Measurements from ENCODE around the gene CDH13.

CDH13 gene

GRCh38 chr16:82864332-82865040 lies 237.7 kb downstream of the CDH13 start:
- TF ChIP-seq CTCF (IDR thresholded peaks at IDR 0.05; ENCODE audit: low read length, missing control alignments), result no peak
- no peak overlapping the region for H3K4me3 ChIP-seq (replicated peaks; ENCODE audit: low read depth, low read length)
- no peak for DNase-seq (ENCODE audit: low read depth)

- H3K4me3 ChIP-seq (replicated peaks; ENCODE audit: low read depth, low read length), result no peak overlapping the region
- DNase-seq (ENCODE audit: low read depth), result no peak
- TF ChIP-seq CTCF (IDR thresholded peaks at IDR 0.05; ENCODE audit: low read length, missing control alignments), result no peak
Measured at GRCh38 chr16:82865412-82865811, 238.6 kb downstream of the CDH13 start.

GRCh38 chr16:82867485-82867884 lies 240.7 kb downstream of the CDH13 start:
- no peak for TF ChIP-seq CTCF (IDR thresholded peaks at IDR 0.05; ENCODE audit: low read length, missing control alignments)
- DNase-seq (ENCODE audit: low read depth), result peak; percentile 7

GRCh38 chr16:82874271-82874670 lies 247.5 kb downstream of the CDH13 start:
- no peak for TF ChIP-seq CTCF (IDR thresholded peaks at IDR 0.05; ENCODE audit: low read length, missing control alignments)
- DNase-seq (ENCODE audit: low read depth), result peak; percentile 8
- no peak overlapping the region for H3K4me3 ChIP-seq (replicated peaks; ENCODE audit: low read depth, low read length)

More at GRCh38 chr16:82867485-82867884, 240.7 kb downstream of the CDH13 start:
- no peak overlapping the region for H3K4me3 ChIP-seq (replicated peaks; ENCODE audit: low read depth, low read length)

- H3K4me3 ChIP-seq (replicated peaks; ENCODE audit: low read depth, low read length), result no peak overlapping the region
- no peak for TF ChIP-seq CTCF (IDR thresholded peaks at IDR 0.05; ENCODE audit: low read length, missing control alignments)
- DNase-seq (ENCODE audit: low read depth), result no peak
Measured at GRCh38 chr16:82874672-82875071, 247.9 kb downstream of the CDH13 start.

- H3K4me3 ChIP-seq (replicated peaks; ENCODE audit: low read depth, low read length), result no peak overlapping the region
- no peak for DNase-seq (ENCODE audit: low read depth)
- no peak for TF ChIP-seq CTCF (IDR thresholded peaks at IDR 0.05; ENCODE audit: low read length, missing control alignments)
Measured at GRCh38 chr16:82876951-82877350, 250.2 kb downstream of the CDH13 start.

GRCh38 chr16:82878466-82878865 lies 251.7 kb downstream of the CDH13 start:
- DNase-seq (ENCODE audit: low read depth), result no peak
- no peak for TF ChIP-seq CTCF (IDR thresholded peaks at IDR 0.05; ENCODE audit: low read length, missing control alignments)
- no peak overlapping the region for H3K4me3 ChIP-seq (replicated peaks; ENCODE audit: low read depth, low read length)

Data from fibroblast of pulmonary artery (primary cell).